Body of pancreas (tissue), 4 donors: ENCODE measurements around the gene SEMA7A. TPM values are rescaled to one million over a fixed set of nuclear protein-coding genes. Genes with fewer than 3 reads are reported as not detected.
A peak's percentile ranks its signal among the peaks of the same experiment; 100 is the strongest.

Experiments used
- ATAC-seq: fragments of 150-250 bp; one replicate; pipeline ENCODE4 v1.9.1; 2016
- DNase-seq, 4 donors: peaks; one replicate each; pipeline ENCODE4 v3.0.0-alpha.2; 2019
- H3K27ac ChIP-seq, 4 donors: fragments of 200-600 bp; sonication (generic); 1 replicate in 3 of 4; 2 replicates in 1 of 4; pipeline versions ENCODE4 v1.5.1 to v1.6.1; 2016 to 2019; ENCODE audit warnings: mild to moderate bottlenecking in 1 of 4, mixed read lengths in 1 of 4, moderate library complexity in 1 of 4
- H3K27me3 ChIP-seq, 2 donors: fragments of 200-600 bp; sonication (generic); one replicate each; pipeline ENCODE4 v1.6.0; 2016; ENCODE audit warnings: mild to moderate bottlenecking in 1 of 2
- H3K36me3 ChIP-seq, 2 donors: fragments of 200-600 bp; sonication (generic); replicated peaks in 1 of 2; 2 replicates each; pipeline ENCODE4 v1.5.1; 2016; ENCODE audit warnings: low read depth in 2 of 2; ENCODE audit not compliant: insufficient read depth in 1 of 2
- H3K4me1 ChIP-seq: fragments of 200-600 bp; sonication (generic); one replicate; pipeline ENCODE4 v1.6.0; 2016
- H3K4me3 ChIP-seq, 2 donors: fragments of 200-600 bp; sonication (generic); 1 replicate in 1 of 2; 2 replicates in 1 of 2; pipeline ENCODE4 v1.5.1; 2016 to 2019
- H3K9me3 ChIP-seq, 3 donors: fragments of 200-600 bp; sonication (generic); 1 replicate in 2 of 3; 2 replicates in 1 of 3; pipeline ENCODE4 v1.5.1; 2016
- POLR2A ChIP-seq, 3 donors: fragments of 450-650 bp; IDR thresholded peaks; one replicate each; pipeline ENCODE4 v1.6.1; 2016; ENCODE audit warnings: antibody characterized with exemption in 3 of 3, mild to moderate bottlenecking in 2 of 3
- WGBS, 2 donors: methylation state at CpG; one replicate each; pipeline ENCODE4 v1.1.5; 2017; 5-methylcytosine and 5-hydroxymethylcytosine counted together
- intact Hi-C: fragments of 100-400 bp; cut with DNase I; formaldehyde crosslinking; loops from one replicate; pipeline ENCODE4 v1.15.1; 2023
- total RNA-seq, 2 donors: library from RNA; depleted of rRNA; stranded (reverse); fragments of >200 nt; gene quantifications; one replicate each; pipeline ENCODE4 v1.1.0, GENCODE V29; 2016
- TF ChIP-seq, protein P1 (sequence below), 7 experiments: fragments of 450-650 bp in 4 of 7; fragments of 200-600 bp in 3 of 7; sonication (generic) in 3 of 7; IDR thresholded peaks; one replicate each; pipeline ENCODE4 v1.5.1; 2016 to 2019; ENCODE audit warnings: antibody characterized with exemption in 7 of 7

Gene SEMA7A
- total RNA-seq, 2 donors from 2014 or later, result 0.33 to 0.52 TPM

DNA sequence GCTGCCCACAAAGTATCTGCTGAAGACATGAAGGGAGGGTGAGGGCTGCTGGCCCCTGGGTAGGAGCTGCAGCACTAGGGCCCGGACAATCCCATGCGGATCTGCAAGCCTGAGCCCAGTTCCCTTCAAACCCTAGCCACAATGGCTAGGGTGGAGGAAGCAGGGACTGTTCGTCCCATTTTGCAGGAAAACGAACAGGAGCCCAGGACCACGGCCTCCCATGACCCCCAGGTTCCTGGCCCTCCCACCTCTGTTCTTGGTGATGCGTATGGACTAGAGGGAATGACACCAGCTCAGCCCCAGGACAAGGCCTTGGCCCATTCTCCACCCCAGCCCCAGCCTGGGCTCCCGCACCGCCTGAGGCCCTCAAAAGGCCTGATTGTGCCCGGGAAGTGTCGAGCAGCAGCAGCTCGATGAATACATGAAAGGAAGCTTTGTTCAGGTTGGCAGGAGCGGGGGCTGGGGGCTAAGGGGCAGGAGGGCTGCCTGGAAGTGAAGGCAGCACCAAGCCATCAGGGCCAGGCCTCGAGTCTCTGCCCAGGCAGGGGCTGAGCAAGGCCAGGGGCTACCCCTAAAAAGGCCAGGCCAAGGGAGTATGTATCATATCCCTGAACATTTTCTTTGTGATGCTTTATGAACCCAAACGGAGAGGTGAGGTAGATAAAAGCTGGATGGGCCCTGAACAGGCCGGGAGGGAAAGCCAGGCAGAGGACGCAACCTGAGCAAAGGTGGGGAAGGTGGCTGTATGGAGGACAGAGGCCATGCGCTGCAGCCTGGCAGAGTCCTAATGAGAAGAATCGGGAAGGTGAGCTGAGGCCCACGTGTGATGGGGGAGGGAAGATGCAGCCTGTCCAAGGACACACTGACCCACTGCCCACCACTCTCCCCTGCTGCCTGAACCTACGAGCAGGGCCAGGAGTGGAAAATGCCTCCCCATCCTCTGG is 12.2 kb downstream of the SEMA7A start:
- H3K27me3 ChIP-seq, result no peaks in the 10 kb centered on the region
- DNase-seq (no peak), ATAC-seq (no peak)
- no peak for TF ChIP-seq POLR2A (IDR thresholded peaks at IDR 0.05)
- TF ChIP-seq, protein P1, sequence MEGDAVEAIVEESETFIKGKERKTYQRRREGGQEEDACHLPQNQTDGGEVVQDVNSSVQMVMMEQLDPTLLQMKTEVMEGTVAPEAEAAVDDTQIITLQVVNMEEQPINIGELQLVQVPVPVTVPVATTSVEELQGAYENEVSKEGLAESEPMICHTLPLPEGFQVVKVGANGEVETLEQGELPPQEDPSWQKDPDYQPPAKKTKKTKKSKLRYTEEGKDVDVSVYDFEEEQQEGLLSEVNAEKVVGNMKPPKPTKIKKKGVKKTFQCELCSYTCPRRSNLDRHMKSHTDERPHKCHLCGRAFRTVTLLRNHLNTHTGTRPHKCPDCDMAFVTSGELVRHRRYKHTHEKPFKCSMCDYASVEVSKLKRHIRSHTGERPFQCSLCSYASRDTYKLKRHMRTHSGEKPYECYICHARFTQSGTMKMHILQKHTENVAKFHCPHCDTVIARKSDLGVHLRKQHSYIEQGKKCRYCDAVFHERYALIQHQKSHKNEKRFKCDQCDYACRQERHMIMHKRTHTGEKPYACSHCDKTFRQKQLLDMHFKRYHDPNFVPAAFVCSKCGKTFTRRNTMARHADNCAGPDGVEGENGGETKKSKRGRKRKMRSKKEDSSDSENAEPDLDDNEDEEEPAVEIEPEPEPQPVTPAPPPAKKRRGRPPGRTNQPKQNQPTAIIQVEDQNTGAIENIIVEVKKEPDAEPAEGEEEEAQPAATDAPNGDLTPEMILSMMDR (IDR thresholded peaks at IDR 0.05), result no peak
- no peak overlapping the region for H3K4me3 ChIP-seq
- no peaks in the 10 kb centered on the region for H3K36me3 ChIP-seq
- H3K27ac ChIP-seq, result no peak overlapping the region
- intact Hi-C loops, result no loop called here
- H3K4me1 ChIP-seq, result no peaks in the 10 kb centered on the region
- 81 to 83% methylated on average over 9 to 20 of the region's 20 CpGs for WGBS, 2 donors
- H3K9me3 ChIP-seq, result no peaks in the 10 kb centered on the region

DNA sequence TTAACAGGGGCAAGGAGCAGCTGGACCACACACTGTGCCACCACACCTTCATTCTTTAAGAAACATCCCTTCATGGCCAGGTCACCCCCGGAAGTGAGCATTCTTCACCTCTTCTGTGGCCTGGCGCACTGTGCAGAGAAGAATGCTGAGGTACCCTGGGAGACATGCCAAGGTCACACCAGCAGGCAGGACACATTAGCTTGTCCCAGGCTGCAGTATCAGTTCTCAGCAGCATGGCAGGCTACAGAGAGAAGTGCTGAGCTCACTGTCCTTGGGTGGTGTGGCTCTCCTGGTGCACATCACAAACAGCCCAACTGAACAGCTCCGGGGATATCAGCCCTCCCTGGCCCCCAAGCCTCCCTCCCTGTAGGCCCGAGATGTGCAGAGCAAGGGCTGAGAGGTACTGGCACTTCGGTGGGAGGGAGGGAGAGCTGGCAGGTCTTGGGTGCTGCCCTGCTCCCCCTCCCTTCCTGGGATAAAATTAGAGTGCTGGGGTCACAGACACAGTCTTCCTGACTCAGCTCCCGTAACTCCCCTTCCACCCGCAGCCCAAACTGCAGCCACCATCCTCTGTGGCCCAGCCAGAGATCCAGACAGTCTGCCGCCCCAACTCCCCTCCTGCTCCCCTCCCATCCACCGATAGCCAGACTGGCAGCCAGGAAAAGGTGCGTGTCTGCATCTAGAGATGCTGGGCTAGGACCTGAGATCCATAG is 13.4 kb downstream of the SEMA7A start:
- Histone ChIP-seq H3K4me1 (no peaks in the 10 kb centered on the region), H3K27me3 (no peaks in the 10 kb centered on the region), H3K9me3 (no peaks in the 10 kb centered on the region), H3K4me3 (no peak overlapping the region), H3K36me3 (no peaks in the 10 kb centered on the region), H3K27ac (no peak overlapping the region)
- ATAC-seq (peak; percentile 49), DNase-seq (peak; percentile 28 to 42 (median 40))
- 56 to 65% methylated on average over 10 of the region's 10 CpGs for WGBS, 2 donors
- intact Hi-C loops, result no loop called here
- TF ChIP-seq POLR2A (IDR thresholded peaks at IDR 0.05), result no peak
- TF ChIP-seq, protein P1 (IDR thresholded peaks at IDR 0.05), result no peak

DNA sequence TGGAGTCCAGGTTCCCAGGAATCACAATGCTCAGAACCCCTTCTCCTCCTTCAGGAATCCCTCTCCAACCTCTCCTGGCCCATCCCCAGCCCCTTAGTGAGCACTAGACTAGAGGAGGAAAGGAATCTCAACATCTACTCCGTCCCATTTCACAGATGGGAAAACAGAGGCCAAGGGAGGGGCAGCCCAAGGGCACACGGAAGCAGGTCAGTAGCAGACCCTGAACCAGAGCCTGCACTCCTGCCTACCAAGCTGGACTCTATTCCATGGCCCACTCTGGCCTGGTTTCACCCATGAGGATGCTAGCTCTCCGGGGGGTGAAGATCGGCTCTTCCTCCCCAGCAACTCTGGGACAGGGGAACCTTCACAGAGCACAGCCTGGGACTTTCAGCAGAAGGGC is 14.3 kb downstream of the SEMA7A start:
- Histone ChIP-seq H3K4me3 (no peak overlapping the region), H3K9me3 (no peaks in the 10 kb centered on the region), H3K36me3 (no peaks in the 10 kb centered on the region), H3K27me3 (no peaks in the 10 kb centered on the region), H3K4me1 (no peaks in the 10 kb centered on the region), H3K27ac (no peak overlapping the region)
- DNase-seq (no peak), ATAC-seq (no peak)
- intact Hi-C loops, result no loop called here
- WGBS, 2 donors, result 77 to 96% methylated on average over 2 to 4 of the region's 4 CpGs
- TF ChIP-seq POLR2A (IDR thresholded peaks at IDR 0.05), result no peak
- TF ChIP-seq, protein P1 (IDR thresholded peaks at IDR 0.05), result no peak

DNA sequence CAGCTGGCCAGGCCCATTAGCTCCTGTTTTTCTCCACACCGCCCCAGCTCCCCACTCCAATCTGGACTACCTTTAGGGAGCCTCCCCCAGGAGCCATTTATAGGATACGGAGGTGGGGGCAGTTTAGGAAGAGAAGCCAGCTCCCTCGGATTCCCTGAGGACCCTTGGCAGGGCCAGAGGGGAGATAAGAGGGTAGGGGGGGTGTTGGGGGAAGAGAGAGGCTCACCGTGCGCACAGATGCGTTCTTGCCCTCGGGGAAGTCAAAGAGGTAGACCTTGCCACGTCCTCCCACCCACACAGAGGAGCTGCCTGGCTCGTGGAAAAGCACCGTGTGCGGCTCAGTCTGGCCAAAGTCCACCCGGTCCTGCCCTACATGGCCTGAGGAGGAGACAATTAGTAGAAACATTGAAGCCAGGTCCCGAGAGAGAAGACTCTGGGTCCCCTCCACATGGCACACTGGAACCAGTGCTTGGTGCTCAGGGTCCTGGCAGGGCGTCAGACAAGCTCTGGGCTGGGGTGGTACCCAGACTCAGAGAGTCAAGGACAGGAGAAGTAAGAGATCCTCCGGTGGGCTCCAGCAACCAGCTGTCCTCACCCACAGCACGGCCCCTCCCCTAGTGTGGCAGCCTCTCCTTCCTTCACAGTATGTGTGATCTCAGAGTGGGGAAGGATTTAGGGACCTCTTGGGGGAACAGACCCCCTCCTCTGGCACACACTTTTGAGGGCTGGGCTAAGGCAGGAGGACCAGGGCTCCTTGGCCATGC is 15.0 kb downstream of the SEMA7A start:
- DNase-seq (no peak), ATAC-seq (no peak)
- H3K27me3 ChIP-seq, result no peaks in the 10 kb centered on the region
- 68 to 71% methylated on average over 15 of the region's 16 CpGs for whole genome bisulfite sequencing, 2 donors
- H3K9me3 ChIP-seq, result no peaks in the 10 kb centered on the region
- no peak overlapping the region for H3K27ac ChIP-seq
- no peaks in the 10 kb centered on the region for H3K4me1 ChIP-seq
- H3K4me3 ChIP-seq, result no peak overlapping the region
- no peak for TF ChIP-seq POLR2A (IDR thresholded peaks at IDR 0.05)
- TF ChIP-seq, protein P1 (IDR thresholded peaks at IDR 0.05), result no peak
- H3K36me3 ChIP-seq, result no peaks in the 10 kb centered on the region
- intact Hi-C loops, result no loop called here
